H1 (cell line): ENCODE results near the gene CASQ2. TPM values are rescaled to one million over a fixed set of nuclear protein-coding genes. Genes with fewer than 3 reads are reported as not detected.
A peak's percentile ranks its signal among the peaks of the same experiment; 100 is the strongest.

ENCODE experiments used
- CTCF ChIA-PET: fragments of 300-600 bp; sonication (Branson Sonifier 250); formaldehyde crosslinking; loops from one replicate; lab custom pipeline; 2021; ENCODE audit not compliant: partially characterized antibody; lab: Charles Lee
- POLR2A ChIA-PET: fragments of 300-600 bp; sonication (Branson Sonifier 250); formaldehyde crosslinking; loops from one replicate; lab custom pipeline; 2021; ENCODE audit warnings: inconsistent platforms; ENCODE audit not compliant: partially characterized antibody; lab: Charles Lee
- DNase-seq, 2 experiments: peaks; one replicate each; pipeline versions ENCODE4 v3.0.0 to v3.0.0-alpha.2; 2010 to 2022; ENCODE audit warnings: low spot score in 2 of 2, low read depth in 1 of 2, mixed read lengths in 1 of 2
- FAIRE-seq: peaks from 2 replicates; lab custom pipeline; 2011; peaks lifted over from hg19 to GRCh38; lab: Jason Lieb, UNC
- H2AFZ ChIP-seq: 2 replicates; pipeline ENCODE4 v1.8.1; 2012; ENCODE audit warnings: low read length, inconsistent platforms
- H2AK5ac ChIP-seq: 2 replicates; pipeline ENCODE4 v1.6.1; 2013; ENCODE audit warnings: low read depth, low read length
- H2BK120ac ChIP-seq: replicated peaks from 2 replicates; pipeline ENCODE3; 2013; ENCODE audit warnings: low read depth, low read length, inconsistent platforms
- H2BK12ac ChIP-seq: 2 replicates; pipeline ENCODE4 v1.6.1; 2013; ENCODE audit warnings: low read depth, low read length
- H2BK15ac ChIP-seq: 2 replicates; pipeline ENCODE4 v1.6.1; 2013; ENCODE audit warnings: low read length
- H2BK20ac ChIP-seq: 2 replicates; pipeline ENCODE4 v1.6.1; 2013; ENCODE audit warnings: low read length
- H2BK5ac ChIP-seq: 2 replicates; pipeline ENCODE4 v1.6.1; 2013; ENCODE audit warnings: low read depth, low read length
- H3K14ac ChIP-seq: 2 replicates; pipeline ENCODE4 v1.6.1; 2013; ENCODE audit warnings: inconsistent platforms; ENCODE audit not compliant: insufficient read length
- H3K18ac ChIP-seq: 2 replicates; pipeline ENCODE4 v1.6.1; 2013; ENCODE audit warnings: low read length; ENCODE audit errors: extremely low read depth
- H3K23ac ChIP-seq: 2 replicates; pipeline ENCODE4 v1.6.1; 2013; ENCODE audit warnings: inconsistent platforms; ENCODE audit not compliant: insufficient read length
- H3K23me2 ChIP-seq: 2 replicates; pipeline ENCODE4 v1.6.1; 2013; ENCODE audit warnings: low read depth, low read length
- H3K27ac ChIP-seq: 2 replicates; pipeline ENCODE4 v1.6.1; 2011; ENCODE audit warnings: low read depth, low read length, inconsistent platforms
- H3K27me3 ChIP-seq, 4 experiments: replicated peaks in 1 of 4; 1 replicate in 1 of 4; 2 replicates in 3 of 4; pipeline versions ENCODE4 v1.6.1 to v1.8.1; 2011 to 2013; ENCODE audit warnings: low read length in 3 of 4, mild to moderate bottlenecking in 3 of 4, inconsistent platforms in 2 of 4, mixed read lengths in 2 of 4, moderate library complexity in 1 of 4; ENCODE audit not compliant: control insufficient read depth in 3 of 4, insufficient read depth in 3 of 4; ENCODE audit errors: extremely low read depth in 1 of 4
- H3K36me3 ChIP-seq, 4 experiments: 2 replicates each; pipeline versions ENCODE4 v1.6.1 to v1.8.1; 2011 to 2013; ENCODE audit warnings: mild to moderate bottlenecking in 4 of 4, low read length in 3 of 4, moderate library complexity in 2 of 4, control low read depth in 1 of 4, inconsistent platforms in 1 of 4; ENCODE audit not compliant: insufficient read depth in 4 of 4, control insufficient read depth in 2 of 4
- H3K4ac ChIP-seq: replicated peaks from 2 replicates; pipeline ENCODE3; 2013; ENCODE audit warnings: low read length, low read depth, mixed read lengths, inconsistent platforms; ENCODE audit not compliant: insufficient read length
- H3K4me1 ChIP-seq, 4 experiments: replicated peaks in 1 of 4; 1 replicate in 1 of 4; 2 replicates in 3 of 4; pipeline versions ENCODE4 v1.6.1 to v1.8.1; 2011 to 2013; ENCODE audit warnings: low read length in 3 of 4, inconsistent platforms in 2 of 4, mixed read lengths in 1 of 4; ENCODE audit not compliant: insufficient read depth in 4 of 4, control insufficient read depth in 3 of 4
- H3K4me2 ChIP-seq, 2 experiments: 2 replicates each; pipeline versions ENCODE4 v1.6.1 to v1.8.1; 2011 to 2013; ENCODE audit warnings: low read depth in 2 of 2, low read length in 2 of 2, control low read depth in 1 of 2, inconsistent platforms in 1 of 2, mild to moderate bottlenecking in 1 of 2; ENCODE audit not compliant: insufficient read depth in 1 of 2
- H3K4me3 ChIP-seq, 4 experiments: fragments of 200-600, 300-600 bp in 1 of 4; sonication (generic), shearing (Covaris generic), sonication (Bioruptor Twin) in 1 of 4; 2 replicates each; pipeline versions ENCODE4 v1.5.1 to v1.8.1; 2011 to 2016; ENCODE audit warnings: low read length in 4 of 4, low read depth in 3 of 4, control low read depth in 2 of 4, inconsistent platforms in 2 of 4, mild to moderate bottlenecking in 2 of 4, mixed read lengths in 1 of 4, moderate library complexity in 1 of 4; ENCODE audit not compliant: insufficient read depth in 2 of 4; ENCODE audit errors: extremely low read depth in 1 of 4
- H3K56ac ChIP-seq: replicated peaks from 2 replicates; pipeline ENCODE3; 2013; ENCODE audit warnings: low read depth, mild to moderate bottlenecking, mixed read lengths, low read length, inconsistent platforms; ENCODE audit not compliant: insufficient read length
- H3K79me1 ChIP-seq: 2 replicates; pipeline ENCODE4 v1.6.1; 2013; ENCODE audit warnings: low read depth, low read length, control low read depth
- H3K79me2 ChIP-seq, 2 experiments: 2 replicates each; pipeline versions ENCODE4 v1.6.1 to v1.8.1; 2012 to 2013; ENCODE audit warnings: low read length in 2 of 2, mild to moderate bottlenecking in 2 of 2, inconsistent platforms in 1 of 2; ENCODE audit not compliant: insufficient read depth in 2 of 2, control insufficient read depth in 1 of 2
- H3K9ac ChIP-seq, 4 experiments: replicated peaks in 1 of 4; 1 replicate in 1 of 4; 2 replicates in 3 of 4; pipeline versions ENCODE4 v1.6.1 to v1.8.1; 2011 to 2013; ENCODE audit warnings: low read depth in 3 of 4, low read length in 3 of 4, control low read depth in 2 of 4, mild to moderate bottlenecking in 2 of 4, moderate library complexity in 2 of 4, inconsistent platforms in 1 of 4; ENCODE audit errors: extremely low read depth in 1 of 4
- H3K9me3 ChIP-seq, 2 experiments: 2 replicates each; pipeline versions ENCODE4 v1.6.1 to v1.8.1; 2012 to 2013; ENCODE audit warnings: mild to moderate bottlenecking in 2 of 2, moderate library complexity in 2 of 2, control low read depth in 1 of 2, inconsistent platforms in 1 of 2, low read depth in 1 of 2, low read length in 1 of 2, mixed read lengths in 1 of 2; ENCODE audit not compliant: insufficient read depth in 2 of 2
- H4K20me1 ChIP-seq, 2 experiments: replicated peaks in 1 of 2; 2 replicates each; pipeline versions ENCODE3 to v1.8.1; 2011 to 2013; ENCODE audit warnings: inconsistent platforms in 2 of 2, low read length in 2 of 2, mild to moderate bottlenecking in 1 of 2; ENCODE audit not compliant: insufficient read depth in 2 of 2, control insufficient read depth in 1 of 2
- H4K5ac ChIP-seq: 2 replicates; pipeline ENCODE4 v1.6.1; 2013; ENCODE audit warnings: low read length, low read depth, mixed read lengths, inconsistent platforms; ENCODE audit not compliant: insufficient read length
- H4K8ac ChIP-seq: 2 replicates; pipeline ENCODE4 v1.8.0; 2013; ENCODE audit warnings: mild to moderate bottlenecking, moderate library complexity, low read length, inconsistent platforms; ENCODE audit not compliant: insufficient read depth; ENCODE audit errors: extremely low read depth
- H4K91ac ChIP-seq: replicated peaks from 2 replicates; pipeline ENCODE3; 2013; ENCODE audit warnings: low read length, mixed read lengths, inconsistent platforms; ENCODE audit not compliant: insufficient read length
- CTBP2 ChIP-seq: IDR thresholded peaks from 2 replicates; pipeline ENCODE4 v1.7.0; 2011; ENCODE audit warnings: borderline replicate concordance, mild to moderate bottlenecking, moderate library complexity, mixed read lengths, low read length; ENCODE audit not compliant: insufficient read depth, insufficient read length
- WGBS, 2 experiments: shearing (Covaris generic) in 1 of 2; methylation state at CpG; one replicate each; pipeline versions ENCODE4 v1.1.6 to v1.1.7; 2013 to 2015; ENCODE audit warnings: low lambda C conversion rate in 2 of 2, mixed read lengths in 2 of 2, inconsistent platforms in 1 of 2, low coverage in 1 of 2, missing lambda C conversion rate in 1 of 2; ENCODE audit not compliant: insufficient replicate concordance in 2 of 2, insufficient coverage in 1 of 2, insufficient read length in 1 of 2; ENCODE audit errors: extremely low coverage in 1 of 2, missing lambda C conversion rate in 1 of 2; 5-methylcytosine and 5-hydroxymethylcytosine counted together
- polyA plus RNA-seq, 7 experiments: library from polyadenylated mRNA; depleted of rRNA in 3 of 7; stranded (reverse) in 5 of 7; unstranded in 2 of 7; fragments of >200 nt in 5 of 7; fragments of 200-250 nt in 2 of 7; gene quantifications; 1 replicate in 5 of 7; 2 replicates in 1 of 7; 4 replicates in 1 of 7; pipeline versions ENCODE4 v1.2.1 to v1.2.3, GENCODE V29; 2011 to 2013; ENCODE audit warnings: missing spikeins in 2 of 7, mixed read lengths in 2 of 7
- total RNA-seq: library from RNA; stranded (reverse); fragmentation: NEBNext Ultra II Directional; extraction: Animal tissue kit (Norgen Biotek cat#: 25700); gene quantifications from 2 replicates; pipeline ENCODE4 v1.2.1, GENCODE V29; 2021

The CASQ2 gene
- total and polyA plus RNA-seq, 2 of the 8 experiments (the other 6 are each of a cell fraction or from before 2014, with no cell fraction given) = not detected

DNA sequence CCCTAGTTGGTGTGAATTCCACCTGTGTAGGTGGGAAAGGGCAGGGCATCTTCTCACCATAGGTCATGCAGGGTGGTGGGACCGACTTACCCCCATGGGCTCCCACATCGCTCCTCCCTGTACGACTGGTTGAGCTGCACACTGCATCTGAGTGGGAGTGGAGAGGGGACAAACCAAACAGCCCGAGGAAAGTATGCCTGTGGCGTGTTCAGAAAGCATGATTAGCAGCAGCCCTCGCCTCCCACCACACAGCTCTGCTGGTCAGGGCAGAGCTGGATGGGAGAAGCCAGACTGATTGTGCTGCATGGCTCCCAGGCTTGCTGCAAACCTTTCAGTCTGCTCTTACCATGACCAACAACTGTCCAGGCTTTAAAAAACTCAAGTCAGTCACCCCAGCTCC is 102.3 kb downstream of the CASQ2 start:
- Histone ChIP-seq H4K8ac (peak overlapping the region; percentile 31; the same call in 1 of the 2 replicates), H3K79me2 (no peaks in the 10 kb centered on the region), H2AFZ (no peak overlapping the region), H2AK5ac (no peak overlapping the region), H2BK20ac (no peak overlapping the region), H2BK120ac (no peak overlapping the region), H3K14ac (no peak overlapping the region), H3K23ac (no peak overlapping the region), H2BK12ac (no peak overlapping the region), H4K91ac (no peak overlapping the region), H3K4me1 (no peaks in the 10 kb centered on the region), H2BK15ac (no peak overlapping the region), H4K5ac (no peak overlapping the region), H3K9ac (no peak overlapping the region), H3K27me3 (no peaks in the 10 kb centered on the region), H3K9me3 (no peaks in the 10 kb centered on the region), H2BK5ac (no peak overlapping the region), H3K56ac (no peak overlapping the region), H4K20me1 (peaks cover 0 to 8% of the 10 kb centered on the region in 2 experiments), H3K23me2 (no peaks in the 10 kb centered on the region), H3K18ac (no peak overlapping the region), H3K27ac (no peak overlapping the region), H3K4me3 (no peak overlapping the region), H3K4me2 (no peak overlapping the region), H3K4ac (no peak overlapping the region), H3K79me1 (0 out of 2 replicates have a peak, but pooled peaks cover 2% of the 10 kb centered on the region), H3K36me3 (peaks cover 7 to 26% (median 13%) of the 10 kb centered on the region in 4 experiments; a peak in 6 of 8 replicates)
- ChIA-PET POLR2A (no interaction called here), CTCF (interaction anchor here (0.7 to 1.0 kb wide), 2 partner anchors 19 to 105 kb away, joined by 3 read pairs; no protein-coding TSS in a partner anchor)
- FAIRE-seq (no peak), DNase-seq (no peak)
- WGBS, 2 experiments = 88% methylated on average over 6 of the region's 6 CpGs; no CpG with 5 or more reads in 1 of the 2 experiments
- no peak for TF ChIP-seq CTBP2
